DOHH2 (cell line): Measurements from ENCODE around the gene FFAR3.

Experiments used
- EZH2phosphoT487 ChIP-seq: fragments of 200-600 bp; sonication (generic); IDR thresholded peaks from 2 replicates; pipeline ENCODE4 v1.6.1; 2017; ENCODE audit warnings: borderline replicate concordance, mild to moderate bottlenecking, antibody characterized with exemption, low read length, moderate library complexity, mixed read lengths
- TF ChIP-seq, protein P1 (sequence below): fragments of 200-600 bp; sonication (generic); IDR thresholded peaks from one replicate; pipeline ENCODE4 v1.5.1; 2014; ENCODE audit warnings: antibody characterized with exemption, mild to moderate bottlenecking, low read depth, low read length; ENCODE audit not compliant: poor library complexity, severe bottlenecking

DNA sequence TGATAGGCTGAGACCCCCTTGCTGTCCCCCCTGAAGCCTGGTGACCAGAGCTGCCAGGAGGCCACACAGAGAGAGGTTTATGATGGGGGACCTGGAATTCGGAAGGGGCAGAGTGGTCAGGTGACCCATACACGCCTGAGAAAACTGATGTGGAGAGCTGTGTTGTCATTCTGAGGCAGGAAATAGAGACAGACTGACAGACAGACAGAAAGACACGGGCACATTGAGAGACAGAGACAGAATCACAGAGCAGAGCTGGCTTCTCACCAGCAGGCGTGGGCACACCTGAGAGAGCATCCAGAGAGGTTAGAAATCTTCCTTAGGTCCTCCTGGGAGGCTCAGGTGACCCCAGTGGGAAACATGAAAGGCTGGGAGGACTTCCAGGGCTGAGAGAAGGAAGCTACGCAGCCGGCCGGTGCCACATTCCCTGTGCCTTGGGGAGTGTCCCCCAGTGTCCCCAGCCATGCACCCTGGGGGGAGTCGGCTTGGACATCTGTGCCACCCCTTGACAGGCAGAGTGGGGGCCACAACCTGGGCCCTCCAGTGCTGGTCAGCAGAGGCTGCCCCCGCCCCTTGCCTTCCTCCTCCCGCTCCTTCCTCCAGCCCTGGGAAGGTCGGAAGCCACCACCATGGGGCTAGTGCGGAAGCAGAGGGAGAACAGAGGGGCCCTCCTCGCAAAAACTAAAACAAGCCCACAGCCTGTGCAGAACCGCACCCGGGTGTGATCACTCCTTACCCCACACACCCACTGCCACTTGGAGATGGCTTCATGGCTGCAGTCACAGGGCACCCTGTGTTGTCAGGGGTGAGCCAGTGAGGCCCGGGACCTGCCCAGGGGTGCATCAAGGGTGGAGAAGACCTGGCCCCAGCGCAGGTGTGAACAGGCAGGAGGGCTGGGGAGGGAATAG, 8.4 kb upstream of the FFAR3 start:
- TF ChIP-seq, protein P1, sequence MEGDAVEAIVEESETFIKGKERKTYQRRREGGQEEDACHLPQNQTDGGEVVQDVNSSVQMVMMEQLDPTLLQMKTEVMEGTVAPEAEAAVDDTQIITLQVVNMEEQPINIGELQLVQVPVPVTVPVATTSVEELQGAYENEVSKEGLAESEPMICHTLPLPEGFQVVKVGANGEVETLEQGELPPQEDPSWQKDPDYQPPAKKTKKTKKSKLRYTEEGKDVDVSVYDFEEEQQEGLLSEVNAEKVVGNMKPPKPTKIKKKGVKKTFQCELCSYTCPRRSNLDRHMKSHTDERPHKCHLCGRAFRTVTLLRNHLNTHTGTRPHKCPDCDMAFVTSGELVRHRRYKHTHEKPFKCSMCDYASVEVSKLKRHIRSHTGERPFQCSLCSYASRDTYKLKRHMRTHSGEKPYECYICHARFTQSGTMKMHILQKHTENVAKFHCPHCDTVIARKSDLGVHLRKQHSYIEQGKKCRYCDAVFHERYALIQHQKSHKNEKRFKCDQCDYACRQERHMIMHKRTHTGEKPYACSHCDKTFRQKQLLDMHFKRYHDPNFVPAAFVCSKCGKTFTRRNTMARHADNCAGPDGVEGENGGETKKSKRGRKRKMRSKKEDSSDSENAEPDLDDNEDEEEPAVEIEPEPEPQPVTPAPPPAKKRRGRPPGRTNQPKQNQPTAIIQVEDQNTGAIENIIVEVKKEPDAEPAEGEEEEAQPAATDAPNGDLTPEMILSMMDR = no peak
- no peak for TF ChIP-seq EZH2phosphoT487
